ENCODE measurements around the gene ABCC4.

DNA sequence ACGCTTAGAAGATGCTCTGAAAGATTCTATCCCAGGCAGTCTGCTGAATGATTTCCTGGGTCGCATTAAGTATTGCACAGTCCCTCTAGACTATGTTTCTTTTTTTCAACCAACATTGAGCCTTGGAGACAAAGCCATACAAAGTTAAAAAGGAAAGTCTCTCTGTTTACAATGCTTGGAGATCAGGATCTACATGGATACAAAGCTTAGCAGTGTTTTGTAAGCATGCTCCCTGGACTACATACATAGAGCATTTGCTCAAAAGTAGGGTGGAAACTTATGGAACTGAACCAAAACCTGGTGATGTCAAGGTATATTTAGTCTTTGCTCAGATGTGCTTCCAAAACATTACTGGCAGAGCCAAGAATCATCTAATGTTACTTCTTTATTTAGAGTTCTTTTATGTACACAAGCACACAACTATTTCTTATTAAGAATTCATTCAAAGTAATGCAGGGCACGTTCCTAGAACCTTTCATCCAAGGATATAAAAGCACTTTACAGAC lies 241.2 kb downstream of the ABCC4 start:
- TF ChIP-seq ZNF384 (IDR thresholded peaks at IDR 0.05) (no peak), BHLHE40 (IDR thresholded peaks at IDR 0.05; ENCODE audit: borderline replicate concordance) (no peak), HDGF (IDR thresholded peaks at IDR 0.05; ENCODE audit: borderline replicate concordance) (no peak)

All from HEK293T (cell line).